ENCODE results near the gene UCK1.

Gene UCK1

GRCh38 chr9:131487001-131487400, 44.1 kb downstream of the UCK1 start:
- Histone ChIP-seq H3K4me3 (ENCODE audit: low read length, poor library complexity, severe bottlenecking) (no peak overlapping the region), H3K9me3 (ENCODE audit: insufficient read depth, low read depth, low read length) (no peaks in the 10 kb centered on the region), H3K79me2 (ENCODE audit: insufficient read depth, low read length) (no peaks in the 10 kb centered on the region), H3K36me3 (ENCODE audit: insufficient read depth, low read length) (peaks cover 100% of the 10 kb centered on the region), H3F3A (ENCODE audit: low read depth) (no peaks in the 10 kb centered on the region), H2AFZ (ENCODE audit: low read length) (no peak overlapping the region), H3K4me2 (ENCODE audit: low read depth, low read length, poor library complexity, severe bottlenecking) (no peak overlapping the region), H3K9ac (ENCODE audit: low read depth, low read length, poor library complexity, severe bottlenecking) (no peak overlapping the region), H3K9me2 (replicated peaks; ENCODE audit: low read depth, low read length) (no peaks in the 10 kb centered on the region), H3K4me1 (ENCODE audit: insufficient read depth, low read length, poor library complexity, severe bottlenecking) (no peaks in the 10 kb centered on the region), H4K20me1 (ENCODE audit: insufficient read depth, low read length, poor library complexity, severe bottlenecking) (peaks cover 6% of the 10 kb centered on the region), H3K27me3 (ENCODE audit: insufficient read depth, low read length, poor library complexity, severe bottlenecking) (no peaks in the 10 kb centered on the region)
- TF ChIP-seq CTCF (conservative IDR thresholded peaks at IDR 0.05; ENCODE audit: low read length) = no peak
- TF ChIP-seq EZH2phosphoT487 (IDR thresholded peaks at IDR 0.05; ENCODE audit: borderline replicate concordance) = no peak

GRCh38 chr9:131485728-131486422, 45.2 kb downstream of the UCK1 start:
- Histone ChIP-seq H3K9me3 (ENCODE audit: insufficient read depth, low read depth, low read length) (no peaks in the 10 kb centered on the region), H2AFZ (ENCODE audit: low read length) (no peak overlapping the region), H3K36me3 (ENCODE audit: insufficient read depth, low read length) (peaks cover 97% of the 10 kb centered on the region; the same call in 1 of the 2 replicates), H4K20me1 (ENCODE audit: insufficient read depth, low read length, poor library complexity, severe bottlenecking) (peaks cover 6% of the 10 kb centered on the region), H3K4me1 (ENCODE audit: insufficient read depth, low read length, poor library complexity, severe bottlenecking) (no peaks in the 10 kb centered on the region), H3K79me2 (ENCODE audit: insufficient read depth, low read length) (no peaks in the 10 kb centered on the region), H3K4me3 (ENCODE audit: low read length, poor library complexity, severe bottlenecking) (no peak overlapping the region), H3K27me3 (ENCODE audit: insufficient read depth, low read length, poor library complexity, severe bottlenecking) (no peaks in the 10 kb centered on the region), H3K4me2 (ENCODE audit: low read depth, low read length, poor library complexity, severe bottlenecking) (no peak overlapping the region), H3F3A (ENCODE audit: low read depth) (no peaks in the 10 kb centered on the region), H3K9ac (ENCODE audit: low read depth, low read length, poor library complexity, severe bottlenecking) (no peak overlapping the region), H3K9me2 (replicated peaks; ENCODE audit: low read depth, low read length) (no peaks in the 10 kb centered on the region)
- TF ChIP-seq EZH2phosphoT487 (IDR thresholded peaks at IDR 0.05; ENCODE audit: borderline replicate concordance) (no peak), CTCF (conservative IDR thresholded peaks at IDR 0.05; ENCODE audit: low read length) (no peak)

- no peak overlapping the region for H3K4me2 ChIP-seq (ENCODE audit: low read depth, low read length, poor library complexity, severe bottlenecking)
- no peak overlapping the region for H3K9ac ChIP-seq (ENCODE audit: low read depth, low read length, poor library complexity, severe bottlenecking)
- peaks cover 13% of the 10 kb centered on the region for H4K20me1 ChIP-seq (ENCODE audit: insufficient read depth, low read length, poor library complexity, severe bottlenecking)
- H3F3A ChIP-seq (ENCODE audit: low read depth) = no peaks in the 10 kb centered on the region
- no peaks in the 10 kb centered on the region for H3K27me3 ChIP-seq (ENCODE audit: insufficient read depth, low read length, poor library complexity, severe bottlenecking)
- H3K79me2 ChIP-seq (ENCODE audit: insufficient read depth, low read length) = no peaks in the 10 kb centered on the region
- no peaks in the 10 kb centered on the region for H3K4me1 ChIP-seq (ENCODE audit: insufficient read depth, low read length, poor library complexity, severe bottlenecking)
- H3K4me3 ChIP-seq (ENCODE audit: low read length, poor library complexity, severe bottlenecking) = no peak overlapping the region
- TF ChIP-seq CTCF (conservative IDR thresholded peaks at IDR 0.05; ENCODE audit: low read length) (no peak), EZH2phosphoT487 (IDR thresholded peaks at IDR 0.05; ENCODE audit: borderline replicate concordance) (no peak)
- H3K36me3 ChIP-seq (ENCODE audit: insufficient read depth, low read length) = peaks cover 97% of the 10 kb centered on the region; the same call in 1 of the 2 replicates
- H3K9me2 ChIP-seq (replicated peaks; ENCODE audit: low read depth, low read length) = no peaks in the 10 kb centered on the region
- no peaks in the 10 kb centered on the region for H3K9me3 ChIP-seq (ENCODE audit: insufficient read depth, low read depth, low read length)
- H2AFZ ChIP-seq (ENCODE audit: low read length) = no peak overlapping the region
Measured at GRCh38 chr9:131485206-131485605, 45.9 kb downstream of the UCK1 start.
